ENCODE measurements around the gene PPEF1. TPM values are rescaled to one million over a fixed set of nuclear protein-coding genes. Genes with fewer than 3 reads are reported as not detected.
A peak's percentile ranks its signal among the peaks of the same experiment; 100 is the strongest.

The PPEF1 gene
- total RNA-seq, 1 donor from 2014 or later = 0.57 TPM

DNA sequence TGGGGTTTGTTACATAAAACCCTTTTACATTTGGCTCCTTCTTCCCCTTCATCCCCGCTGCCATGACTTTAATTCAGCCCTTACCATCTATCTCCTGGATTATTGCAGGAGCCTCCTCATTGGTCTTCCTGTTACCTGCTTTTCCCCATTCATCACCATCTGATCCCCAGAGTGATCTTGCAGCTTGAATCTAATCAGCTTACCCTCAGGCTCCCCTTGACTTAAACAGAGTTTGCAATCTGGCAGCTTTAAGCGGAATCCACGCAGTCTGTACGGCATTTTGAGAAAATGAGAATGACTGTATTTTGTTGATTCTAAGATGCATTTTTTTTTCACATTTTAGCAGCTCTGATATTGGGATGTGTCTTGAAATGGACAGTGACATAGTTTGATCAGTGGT is 14.9 kb upstream of the PPEF1 start:
- TF ChIP-seq, protein P1, sequence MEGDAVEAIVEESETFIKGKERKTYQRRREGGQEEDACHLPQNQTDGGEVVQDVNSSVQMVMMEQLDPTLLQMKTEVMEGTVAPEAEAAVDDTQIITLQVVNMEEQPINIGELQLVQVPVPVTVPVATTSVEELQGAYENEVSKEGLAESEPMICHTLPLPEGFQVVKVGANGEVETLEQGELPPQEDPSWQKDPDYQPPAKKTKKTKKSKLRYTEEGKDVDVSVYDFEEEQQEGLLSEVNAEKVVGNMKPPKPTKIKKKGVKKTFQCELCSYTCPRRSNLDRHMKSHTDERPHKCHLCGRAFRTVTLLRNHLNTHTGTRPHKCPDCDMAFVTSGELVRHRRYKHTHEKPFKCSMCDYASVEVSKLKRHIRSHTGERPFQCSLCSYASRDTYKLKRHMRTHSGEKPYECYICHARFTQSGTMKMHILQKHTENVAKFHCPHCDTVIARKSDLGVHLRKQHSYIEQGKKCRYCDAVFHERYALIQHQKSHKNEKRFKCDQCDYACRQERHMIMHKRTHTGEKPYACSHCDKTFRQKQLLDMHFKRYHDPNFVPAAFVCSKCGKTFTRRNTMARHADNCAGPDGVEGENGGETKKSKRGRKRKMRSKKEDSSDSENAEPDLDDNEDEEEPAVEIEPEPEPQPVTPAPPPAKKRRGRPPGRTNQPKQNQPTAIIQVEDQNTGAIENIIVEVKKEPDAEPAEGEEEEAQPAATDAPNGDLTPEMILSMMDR (IDR thresholded peaks at IDR 0.05) = no peak
- Mint-ChIP-seq H3K27me3 (ENCODE audit: low read depth) (no peaks in the 10 kb centered on the region), H3K4me3 (ENCODE audit: unreplicated experiment) (no peak overlapping the region), H3K27ac (ENCODE audit: unreplicated experiment) (no peak overlapping the region), H3K4me1 (ENCODE audit: low read depth) (peaks cover 3% of the 10 kb centered on the region), H3K9me3 (ENCODE audit: low read depth) (peaks cover 22% of the 10 kb centered on the region), H3K36me3 (ENCODE audit: low read depth) (no peaks in the 10 kb centered on the region)
- DNase-seq (ENCODE audit: low spot score) = no peak

DNA sequence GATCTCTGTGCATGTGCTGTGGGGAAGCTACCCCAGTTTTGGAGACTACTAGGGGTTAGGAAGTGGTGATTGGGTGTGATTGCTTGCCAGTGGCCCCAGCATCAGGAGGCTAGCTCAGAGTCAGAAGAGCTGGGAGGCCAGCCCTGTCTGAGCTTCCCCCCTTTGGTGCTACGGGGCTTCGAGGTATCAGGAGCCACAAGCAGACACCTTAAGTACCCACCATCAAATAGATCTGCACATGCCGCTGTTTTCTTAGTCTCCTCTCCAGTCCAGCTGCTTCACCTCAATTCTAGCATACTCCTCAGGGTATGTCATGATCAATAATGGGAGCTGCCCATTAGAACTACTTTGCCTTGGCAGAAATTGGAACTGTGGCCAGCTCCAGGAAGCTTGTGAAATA is 10.8 kb upstream of the PPEF1 start:
- Mint-ChIP-seq H3K27me3 (ENCODE audit: low read depth) (no peaks in the 10 kb centered on the region), H3K27ac (ENCODE audit: unreplicated experiment) (no peak overlapping the region), H3K9me3 (ENCODE audit: low read depth) (peaks cover 14% of the 10 kb centered on the region), H3K4me3 (ENCODE audit: unreplicated experiment) (no peak overlapping the region), H3K4me1 (ENCODE audit: low read depth) (peaks cover 11% of the 10 kb centered on the region), H3K36me3 (ENCODE audit: low read depth) (no peaks in the 10 kb centered on the region)
- TF ChIP-seq, protein P1 (IDR thresholded peaks at IDR 0.05) = no peak
- DNase-seq (ENCODE audit: low spot score) = no peak

DNA sequence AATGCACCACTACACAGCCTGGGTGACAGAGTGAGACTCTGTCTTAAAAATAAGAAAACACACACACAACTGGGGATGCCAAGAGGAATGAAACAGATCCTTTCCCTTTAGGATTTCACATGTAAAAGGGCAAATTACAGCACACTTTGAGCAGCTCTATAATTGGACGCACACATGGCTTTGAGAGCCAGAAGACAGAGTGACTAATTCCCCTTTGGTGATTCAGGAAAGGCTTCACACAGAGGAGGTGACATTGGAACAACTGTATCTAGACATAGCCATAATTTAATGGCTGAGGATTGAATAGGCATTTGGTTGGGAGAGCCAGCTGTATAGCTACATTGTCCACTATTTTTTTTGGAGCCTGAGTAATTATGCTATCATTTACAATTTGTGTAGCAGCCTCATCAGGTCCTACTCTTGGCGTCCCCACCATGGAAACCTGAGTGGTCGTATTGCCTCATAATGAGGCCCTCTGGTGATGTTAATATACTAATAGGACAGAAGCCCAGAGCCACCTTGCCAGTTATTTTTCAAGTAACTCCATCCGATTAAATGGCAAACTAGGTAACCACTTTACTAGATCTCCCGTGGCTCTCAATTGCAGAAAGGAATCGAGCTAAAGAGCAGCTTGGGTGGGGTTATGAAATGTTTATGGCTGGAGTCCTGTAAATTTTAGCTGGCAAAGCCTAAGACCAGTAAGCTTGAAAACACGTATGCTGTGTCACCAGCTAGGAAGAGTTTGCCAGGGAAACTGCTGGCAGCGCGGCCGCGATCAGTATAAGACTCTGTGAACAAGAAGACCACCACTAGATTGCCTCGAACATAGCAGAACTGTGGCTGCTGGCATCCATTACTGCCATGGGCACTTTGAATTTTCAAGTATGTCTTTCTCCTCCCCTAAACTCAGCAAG is 8.5 kb upstream of the PPEF1 start:
- TF ChIP-seq, protein P1 (IDR thresholded peaks at IDR 0.05) = no peak
- H3K9me3 Mint-ChIP-seq (ENCODE audit: low read depth) = peaks cover 15% of the 10 kb centered on the region
- DNase-seq (ENCODE audit: low spot score) = no peak
- H3K27me3 Mint-ChIP-seq (ENCODE audit: low read depth) = no peaks in the 10 kb centered on the region
- no peak overlapping the region for H3K4me3 Mint-ChIP-seq (ENCODE audit: unreplicated experiment)
- no peaks in the 10 kb centered on the region for H3K36me3 Mint-ChIP-seq (ENCODE audit: low read depth)
- H3K4me1 Mint-ChIP-seq (ENCODE audit: low read depth) = peaks cover 26% of the 10 kb centered on the region
- peak overlapping the region; percentile 17 for H3K27ac Mint-ChIP-seq (ENCODE audit: unreplicated experiment)

- no peaks in the 10 kb centered on the region for H3K36me3 Mint-ChIP-seq (ENCODE audit: low read depth)
- DNase-seq (ENCODE audit: low spot score) = no peak
- TF ChIP-seq, protein P1 (IDR thresholded peaks at IDR 0.05) = no peak
- peak overlapping the region; percentile 85 for H3K27ac Mint-ChIP-seq (ENCODE audit: unreplicated experiment)
- H3K4me1 Mint-ChIP-seq (ENCODE audit: low read depth) = peaks cover 26% of the 10 kb centered on the region
- peaks cover 3% of the 10 kb centered on the region for H3K9me3 Mint-ChIP-seq (ENCODE audit: low read depth)
- H3K4me3 Mint-ChIP-seq (ENCODE audit: unreplicated experiment) = no peak overlapping the region
- no peaks in the 10 kb centered on the region for H3K27me3 Mint-ChIP-seq (ENCODE audit: low read depth)
Observed at GRCh38 chrX:18701621-18702361, 5.7 kb upstream of the PPEF1 start.
